ENCODE results near the gene WIPF1.

Gene WIPF1

DNA sequence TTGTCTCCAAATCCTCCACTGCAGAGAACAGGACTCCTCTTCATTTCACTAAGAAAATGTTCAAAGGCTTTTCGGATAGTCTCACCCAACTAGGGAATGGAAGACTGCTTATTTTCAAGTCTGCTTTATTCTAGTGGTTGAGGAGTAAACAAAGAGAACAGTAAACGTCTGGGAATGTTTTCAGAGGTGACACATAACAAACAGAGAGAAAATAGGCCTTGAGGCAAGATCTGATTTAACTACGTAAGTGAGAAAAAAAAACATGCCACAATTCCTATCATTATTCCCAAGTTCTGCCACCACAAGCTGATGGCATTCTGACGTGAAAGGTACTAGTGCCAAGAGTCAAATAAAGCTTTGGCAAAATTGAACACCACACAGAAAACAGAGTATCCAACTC lies 16.7 kb upstream of the WIPF1 start:
- Histone ChIP-seq H3K9me3 (ENCODE audit: insufficient read depth, low read length, severe bottlenecking) (no peaks in the 10 kb centered on the region), H3K9ac (ENCODE audit: low read depth, low read length) (no peak overlapping the region), H3K4me1 (ENCODE audit: insufficient read depth, low read length) (peaks cover 17% of the 10 kb centered on the region), H3K36me3 (ENCODE audit: insufficient read depth, low read length) (peaks cover 52% of the 10 kb centered on the region), H3K79me2 (ENCODE audit: insufficient read depth, low read length) (peaks cover 92% of the 10 kb centered on the region), H3K27ac (ENCODE audit: low read length) (no peak overlapping the region), H2AFZ (ENCODE audit: low read depth, low read length) (no peak overlapping the region), H3K4me2 (ENCODE audit: insufficient read depth, low read length) (no peak overlapping the region), H3K27me3 (ENCODE audit: insufficient read depth, low read length, poor library complexity) (no peaks in the 10 kb centered on the region), H3K4me3 (ENCODE audit: low read depth in 1 of 2, low read length in 2 of 2) (no peak overlapping the region), H4K20me1 (ENCODE audit: insufficient read depth, low read length) (peaks cover 4% of the 10 kb centered on the region; the same call in 1 of the 2 replicates)
- DNase-seq (no peak), ATAC-seq (ENCODE audit: insufficient read depth, low read depth) (no peak)
- no peak for TF ChIP-seq EZH2 (IDR thresholded peaks at IDR 0.05; ENCODE audit: borderline replicate concordance, low read depth, low read length, severe bottlenecking)
- TF ChIP-seq, protein P1, sequence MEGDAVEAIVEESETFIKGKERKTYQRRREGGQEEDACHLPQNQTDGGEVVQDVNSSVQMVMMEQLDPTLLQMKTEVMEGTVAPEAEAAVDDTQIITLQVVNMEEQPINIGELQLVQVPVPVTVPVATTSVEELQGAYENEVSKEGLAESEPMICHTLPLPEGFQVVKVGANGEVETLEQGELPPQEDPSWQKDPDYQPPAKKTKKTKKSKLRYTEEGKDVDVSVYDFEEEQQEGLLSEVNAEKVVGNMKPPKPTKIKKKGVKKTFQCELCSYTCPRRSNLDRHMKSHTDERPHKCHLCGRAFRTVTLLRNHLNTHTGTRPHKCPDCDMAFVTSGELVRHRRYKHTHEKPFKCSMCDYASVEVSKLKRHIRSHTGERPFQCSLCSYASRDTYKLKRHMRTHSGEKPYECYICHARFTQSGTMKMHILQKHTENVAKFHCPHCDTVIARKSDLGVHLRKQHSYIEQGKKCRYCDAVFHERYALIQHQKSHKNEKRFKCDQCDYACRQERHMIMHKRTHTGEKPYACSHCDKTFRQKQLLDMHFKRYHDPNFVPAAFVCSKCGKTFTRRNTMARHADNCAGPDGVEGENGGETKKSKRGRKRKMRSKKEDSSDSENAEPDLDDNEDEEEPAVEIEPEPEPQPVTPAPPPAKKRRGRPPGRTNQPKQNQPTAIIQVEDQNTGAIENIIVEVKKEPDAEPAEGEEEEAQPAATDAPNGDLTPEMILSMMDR (IDR thresholded peaks at IDR 0.05; ENCODE audit: borderline replicate concordance, extremely low read depth, low read length, poor library complexity, severe bottlenecking), result no peak

DNA sequence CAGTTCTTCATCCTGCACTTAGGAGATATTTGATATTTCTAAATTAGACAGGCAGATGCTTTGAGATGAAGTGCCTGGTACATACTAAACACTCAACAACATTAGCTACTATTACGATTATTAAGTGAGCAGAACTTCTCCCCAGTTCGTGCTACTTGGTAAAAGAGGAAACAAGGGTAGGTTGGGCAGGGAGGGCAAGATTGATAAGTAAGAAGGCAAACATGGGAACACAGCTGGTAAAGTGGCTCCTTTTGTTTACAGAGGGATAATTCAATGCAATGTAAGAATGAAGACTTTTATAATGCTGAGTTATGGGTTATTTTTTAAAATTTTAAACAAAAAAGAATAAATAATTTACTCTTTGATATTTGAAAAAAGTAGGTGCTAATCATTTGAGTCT lies 15.9 kb upstream of the WIPF1 start:
- no peak overlapping the region for H3K4me2 ChIP-seq (ENCODE audit: insufficient read depth, low read length)
- no peak overlapping the region for H2AFZ ChIP-seq (ENCODE audit: low read depth, low read length)
- peaks cover 14% of the 10 kb centered on the region for H3K4me1 ChIP-seq (ENCODE audit: insufficient read depth, low read length)
- DNase-seq (no peak), ATAC-seq (ENCODE audit: insufficient read depth, low read depth) (no peak)
- no peak overlapping the region for H3K4me3 ChIP-seq (ENCODE audit: low read depth in 1 of 2, low read length in 2 of 2)
- no peak overlapping the region for H3K9ac ChIP-seq (ENCODE audit: low read depth, low read length)
- no peaks in the 10 kb centered on the region for H3K9me3 ChIP-seq (ENCODE audit: insufficient read depth, low read length, severe bottlenecking)
- H3K27ac ChIP-seq (ENCODE audit: low read length), result no peak overlapping the region
- TF ChIP-seq EZH2 (IDR thresholded peaks at IDR 0.05; ENCODE audit: borderline replicate concordance, low read depth, low read length, severe bottlenecking), result no peak
- TF ChIP-seq, protein P1 (IDR thresholded peaks at IDR 0.05; ENCODE audit: borderline replicate concordance, extremely low read depth, low read length, poor library complexity, severe bottlenecking), result no peak
- H3K79me2 ChIP-seq (ENCODE audit: insufficient read depth, low read length), result peaks cover 92% of the 10 kb centered on the region
- H3K27me3 ChIP-seq (ENCODE audit: insufficient read depth, low read length, poor library complexity), result no peaks in the 10 kb centered on the region
- H3K36me3 ChIP-seq (ENCODE audit: insufficient read depth, low read length), result peaks cover 48% of the 10 kb centered on the region
- no peaks in the 10 kb centered on the region for H4K20me1 ChIP-seq (ENCODE audit: insufficient read depth, low read length)

DNA sequence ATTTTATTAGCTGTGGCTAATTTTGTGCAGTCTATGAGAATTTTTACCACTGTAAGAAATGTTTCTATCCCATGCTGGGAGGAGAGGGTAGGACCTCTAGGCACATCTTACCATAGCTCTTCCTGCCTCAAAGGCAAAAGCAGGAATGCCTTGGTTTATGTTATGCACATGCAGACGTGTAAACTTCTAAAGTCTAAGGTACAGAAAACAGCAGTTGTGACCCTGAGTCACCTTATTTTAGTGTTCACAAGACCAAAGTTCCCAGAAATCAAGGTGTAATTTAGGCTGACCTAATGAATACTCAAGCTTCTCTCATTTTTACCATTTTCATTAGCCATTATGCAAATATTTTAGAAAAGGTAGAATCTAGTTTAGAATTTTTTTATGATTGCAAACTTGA lies 15.4 kb upstream of the WIPF1 start:
- peaks cover 92% of the 10 kb centered on the region for H3K79me2 ChIP-seq (ENCODE audit: insufficient read depth, low read length)
- H4K20me1 ChIP-seq (ENCODE audit: insufficient read depth, low read length), result no peaks in the 10 kb centered on the region
- H3K36me3 ChIP-seq (ENCODE audit: insufficient read depth, low read length), result peaks cover 48% of the 10 kb centered on the region
- H3K9me3 ChIP-seq (ENCODE audit: insufficient read depth, low read length, severe bottlenecking), result no peaks in the 10 kb centered on the region
- no peak overlapping the region for H3K27ac ChIP-seq (ENCODE audit: low read length)
- H3K27me3 ChIP-seq (ENCODE audit: insufficient read depth, low read length, poor library complexity), result no peaks in the 10 kb centered on the region
- H3K4me1 ChIP-seq (ENCODE audit: insufficient read depth, low read length), result peaks cover 13% of the 10 kb centered on the region
- no peak overlapping the region for H3K4me2 ChIP-seq (ENCODE audit: insufficient read depth, low read length)
- no peak overlapping the region for H3K9ac ChIP-seq (ENCODE audit: low read depth, low read length)
- TF ChIP-seq, protein P1 (IDR thresholded peaks at IDR 0.05; ENCODE audit: borderline replicate concordance, extremely low read depth, low read length, poor library complexity, severe bottlenecking), result no peak
- TF ChIP-seq EZH2 (IDR thresholded peaks at IDR 0.05; ENCODE audit: borderline replicate concordance, low read depth, low read length, severe bottlenecking), result no peak
- no peak overlapping the region for H3K4me3 ChIP-seq (ENCODE audit: low read depth in 1 of 2, low read length in 2 of 2)
- no peak for ATAC-seq (ENCODE audit: insufficient read depth, low read depth)
- no peak overlapping the region for H2AFZ ChIP-seq (ENCODE audit: low read depth, low read length)
- no peak for DNase-seq

DNA sequence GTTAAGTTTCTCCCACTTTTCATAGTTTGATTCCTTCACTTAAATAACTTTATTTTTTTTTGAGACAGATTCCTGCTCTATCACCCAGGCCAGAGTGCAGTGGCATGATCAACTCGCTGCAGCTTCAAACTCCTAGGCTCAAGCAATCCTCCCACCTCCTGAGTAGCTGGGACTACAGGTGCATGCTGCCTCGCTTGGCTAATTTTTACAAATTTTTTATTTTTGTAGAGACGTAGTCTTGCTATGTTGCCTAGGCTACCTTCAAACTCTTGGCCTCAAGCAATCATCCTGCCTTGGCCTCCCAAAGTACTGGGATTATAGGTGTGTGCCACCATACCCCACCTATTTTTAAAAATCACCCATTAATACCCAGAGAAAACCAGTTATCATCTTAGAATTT lies 14.2 kb upstream of the WIPF1 start:
- H3K79me2 ChIP-seq (ENCODE audit: insufficient read depth, low read length), result peaks cover 89% of the 10 kb centered on the region
- peaks cover 8% of the 10 kb centered on the region for H3K4me1 ChIP-seq (ENCODE audit: insufficient read depth, low read length)
- no peak for ATAC-seq (ENCODE audit: insufficient read depth, low read depth)
- no peaks in the 10 kb centered on the region for H4K20me1 ChIP-seq (ENCODE audit: insufficient read depth, low read length)
- no peak overlapping the region for H3K4me3 ChIP-seq (ENCODE audit: low read depth in 1 of 2, low read length in 2 of 2)
- no peak overlapping the region for H2AFZ ChIP-seq (ENCODE audit: low read depth, low read length)
- H3K36me3 ChIP-seq (ENCODE audit: insufficient read depth, low read length), result peaks cover 38% of the 10 kb centered on the region
- H3K27ac ChIP-seq (ENCODE audit: low read length), result no peak overlapping the region
- no peaks in the 10 kb centered on the region for H3K9me3 ChIP-seq (ENCODE audit: insufficient read depth, low read length, severe bottlenecking)
- H3K27me3 ChIP-seq (ENCODE audit: insufficient read depth, low read length, poor library complexity), result no peaks in the 10 kb centered on the region
- no peak for DNase-seq
- H3K9ac ChIP-seq (ENCODE audit: low read depth, low read length), result no peak overlapping the region
- no peak for TF ChIP-seq EZH2 (IDR thresholded peaks at IDR 0.05; ENCODE audit: borderline replicate concordance, low read depth, low read length, severe bottlenecking)
- TF ChIP-seq, protein P1 (IDR thresholded peaks at IDR 0.05; ENCODE audit: borderline replicate concordance, extremely low read depth, low read length, poor library complexity, severe bottlenecking), result no peak
- H3K4me2 ChIP-seq (ENCODE audit: insufficient read depth, low read length), result no peak overlapping the region
